Measurements from ENCODE around the gene MYH11. TPM values are rescaled to one million over a fixed set of nuclear protein-coding genes. Genes with fewer than 3 reads are reported as not detected.
"Not testable (repeated sequence)": the region's sequence is repeated elsewhere in the genome, so short reads cannot be mapped to it uniquely, and the experiment has no call there.

Gene MYH11
- total RNA-seq, 1 donor from 2014 or later, result 0.31 TPM

DNA sequence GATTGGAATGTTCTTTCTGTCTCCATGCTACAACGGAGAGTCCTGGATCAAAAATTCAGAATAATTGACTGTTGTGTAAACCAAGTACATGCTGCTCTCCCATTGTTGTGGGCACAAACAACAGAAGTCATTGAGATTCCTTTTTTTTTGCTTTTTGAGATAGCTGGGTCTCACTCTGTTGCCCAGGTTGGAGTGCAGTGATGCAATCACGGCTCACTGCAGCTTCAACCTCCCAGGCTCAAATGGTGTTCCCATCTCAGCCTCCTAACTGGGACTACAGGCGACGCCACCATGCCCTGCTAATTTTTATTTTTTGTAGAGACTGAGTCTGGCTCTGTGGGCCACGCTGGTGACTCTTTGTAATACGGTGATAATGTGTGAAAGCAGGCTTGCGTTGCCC lies 182.3 kb downstream of the MYH11 start:
- DNase-seq (ENCODE audit: low spot score, unreplicated experiment), result no peak
- H3K4me3 Mint-ChIP-seq (ENCODE audit: low read depth), result no peak overlapping the region
- H3K9me3 Mint-ChIP-seq (ENCODE audit: low read depth), result no peaks in the 10 kb centered on the region
- H3K27me3 Mint-ChIP-seq, result no peaks in the 10 kb centered on the region
- H3K36me3 Mint-ChIP-seq (ENCODE audit: insufficient read depth), result peaks cover 13% of the 10 kb centered on the region
- no peak for TF ChIP-seq CTCF (IDR thresholded peaks at IDR 0.05; ENCODE audit: unreplicated experiment)
- no peak overlapping the region for H3K27ac Mint-ChIP-seq
- peaks cover 2% of the 10 kb centered on the region for H3K4me1 Mint-ChIP-seq (ENCODE audit: low read depth)

DNA sequence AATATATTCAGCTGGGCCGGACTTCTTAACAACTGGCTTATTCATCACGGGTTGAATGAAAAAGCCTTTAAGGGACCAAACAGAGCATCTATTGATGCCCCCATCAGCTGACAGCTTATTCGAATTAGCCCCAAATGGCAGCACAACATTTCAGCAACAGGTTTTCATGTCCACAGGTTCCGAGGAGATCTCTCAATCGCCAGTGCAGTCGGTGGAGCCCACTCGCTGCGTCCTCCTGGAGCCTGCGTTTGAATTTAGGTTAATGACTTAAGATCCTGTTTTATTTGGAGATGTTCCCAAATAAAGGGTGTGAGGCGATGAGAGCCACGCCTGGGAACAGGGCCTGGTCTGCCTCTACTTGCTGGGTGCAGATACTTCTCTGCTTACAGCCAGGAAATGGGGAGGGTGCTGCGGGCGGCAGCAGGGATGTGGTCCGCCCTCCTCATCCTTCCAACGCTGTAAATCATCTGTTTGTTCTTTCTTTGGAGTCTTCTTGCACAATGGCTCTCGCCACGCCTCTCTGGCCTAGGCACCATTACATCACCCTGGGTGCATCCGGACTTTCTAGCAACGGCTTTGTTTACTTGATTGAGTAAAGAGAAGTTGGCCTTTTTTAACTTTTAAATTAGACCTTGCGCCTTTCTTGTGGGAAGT lies 184.2 kb downstream of the MYH11 start:
- H3K4me1 Mint-ChIP-seq (ENCODE audit: low read depth), result peaks cover 2% of the 10 kb centered on the region
- no peaks in the 10 kb centered on the region for H3K9me3 Mint-ChIP-seq (ENCODE audit: low read depth)
- peak overlapping the region; percentile 80 for H3K27ac Mint-ChIP-seq
- no peak for TF ChIP-seq CTCF (IDR thresholded peaks at IDR 0.05; ENCODE audit: unreplicated experiment)
- no peak overlapping the region for H3K4me3 Mint-ChIP-seq (ENCODE audit: low read depth)
- peaks cover 7% of the 10 kb centered on the region for H3K36me3 Mint-ChIP-seq (ENCODE audit: insufficient read depth)
- H3K27me3 Mint-ChIP-seq, result no peaks in the 10 kb centered on the region
- DNase-seq (ENCODE audit: low spot score, unreplicated experiment), result no peak

- not testable (repeated sequence) for H3K9me3 Mint-ChIP-seq (ENCODE audit: low read depth); DNase-seq (ENCODE audit: low spot score, unreplicated experiment); H3K27ac Mint-ChIP-seq; H3K4me3 Mint-ChIP-seq (ENCODE audit: low read depth); H3K36me3 Mint-ChIP-seq (ENCODE audit: insufficient read depth); H3K27me3 Mint-ChIP-seq; H3K4me1 Mint-ChIP-seq (ENCODE audit: low read depth)
Measured at GRCh38 chr16:15672127-15672513, 184.7 kb downstream of the MYH11 start.

DNA sequence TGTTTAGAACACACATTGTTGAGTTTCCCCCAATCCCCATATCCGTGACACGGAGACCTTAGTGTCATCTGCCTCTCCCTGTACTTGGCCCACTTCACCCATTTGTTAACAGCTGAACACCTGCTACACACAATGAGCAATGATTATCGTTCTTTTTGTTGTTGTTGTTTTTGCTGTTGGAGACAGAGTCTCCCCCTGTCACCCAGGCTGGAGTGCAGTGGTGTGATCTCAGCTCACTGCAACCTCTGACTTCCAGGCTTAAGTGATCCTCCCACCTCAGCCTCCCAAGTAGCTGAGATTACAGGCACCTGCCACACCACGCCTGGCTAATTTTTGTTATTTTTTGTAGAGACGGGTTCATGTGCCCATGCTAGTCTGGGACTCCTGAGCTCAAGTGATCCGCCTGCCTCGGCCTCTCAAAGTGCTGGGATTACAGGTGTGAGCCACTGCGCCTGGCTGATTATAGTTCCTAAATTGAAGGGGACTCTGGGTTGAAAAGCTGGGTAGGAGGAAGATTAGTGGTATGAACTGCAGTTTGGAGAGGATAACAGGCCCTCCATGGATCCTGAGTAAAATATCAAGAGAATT lies 185.2 kb downstream of the MYH11 start:
- no peak overlapping the region for H3K4me3 Mint-ChIP-seq (ENCODE audit: low read depth)
- no peak for DNase-seq (ENCODE audit: low spot score, unreplicated experiment)
- H3K9me3 Mint-ChIP-seq (ENCODE audit: low read depth), result no peaks in the 10 kb centered on the region
- H3K36me3 Mint-ChIP-seq (ENCODE audit: insufficient read depth), result peaks cover 10% of the 10 kb centered on the region
- H3K27me3 Mint-ChIP-seq, result no peaks in the 10 kb centered on the region
- peaks cover 2% of the 10 kb centered on the region for H3K4me1 Mint-ChIP-seq (ENCODE audit: low read depth)
- H3K27ac Mint-ChIP-seq, result no peak overlapping the region
- TF ChIP-seq CTCF (IDR thresholded peaks at IDR 0.05; ENCODE audit: unreplicated experiment), result no peak

- Mint-ChIP-seq H3K9me3 (ENCODE audit: low read depth) (no peaks in the 10 kb centered on the region), H3K27ac (no peak overlapping the region), H3K36me3 (ENCODE audit: insufficient read depth) (peaks cover 13% of the 10 kb centered on the region), H3K4me1 (ENCODE audit: low read depth) (no peaks in the 10 kb centered on the region), H3K4me3 (ENCODE audit: low read depth) (no peak overlapping the region), H3K27me3 (no peaks in the 10 kb centered on the region)
- no peak for DNase-seq (ENCODE audit: low spot score, unreplicated experiment)
- no peak for TF ChIP-seq CTCF (IDR thresholded peaks at IDR 0.05; ENCODE audit: unreplicated experiment)
Measured at GRCh38 chr16:15667091-15667742, 189.6 kb downstream of the MYH11 start.
